ENCODE data around the gene DEAF1. TPM values are rescaled to one million over a fixed set of nuclear protein-coding genes. Genes with fewer than 3 reads are reported as not detected.

Gene DEAF1
- total RNA-seq, 1 experiment from 2014 or later = 33.9 TPM

GRCh38 chr11:635945-636510 is 59.0 kb downstream of the DEAF1 start:
- Histone ChIP-seq H3K79me2 (ENCODE audit: insufficient read depth, low read length) (no peaks in the 10 kb centered on the region), H4K20me1 (ENCODE audit: insufficient read depth) (no peaks in the 10 kb centered on the region), H3K36me3 (ENCODE audit: control insufficient read depth in 1 of 2, insufficient read depth in 2 of 2, low read length in 2 of 2) (no peaks in the 10 kb centered on the region), H3K27ac (ENCODE audit: low read depth, low read length) (no peak overlapping the region), H3K9me2 (ENCODE audit: insufficient read depth) (no peaks in the 10 kb centered on the region), H3K4me1 (ENCODE audit: control insufficient read depth in 1 of 2, insufficient read depth in 2 of 2, low read length in 2 of 2) (no peaks in the 10 kb centered on the region), H3K9me3 (ENCODE audit: control insufficient read depth in 1 of 2, insufficient read depth in 1 of 2, low read depth in 1 of 2, low read length in 2 of 2) (no peaks in the 10 kb centered on the region), H3K9ac (ENCODE audit: low read length) (no peak overlapping the region), H3K4me3 (replicated peaks in 1 of 2; ENCODE audit: low read depth in 1 of 2, low read length in 2 of 2) (no peak overlapping the region), H3K27me3 (ENCODE audit: insufficient read depth, low read length) (no peaks in the 10 kb centered on the region), H3K4me2 (ENCODE audit: low read length) (no peak overlapping the region), H2AFZ (ENCODE audit: low read depth, low read length, poor library complexity, severe bottlenecking) (no peak overlapping the region)
- no peak for ATAC-seq
- TF ChIP-seq JUND (IDR thresholded peaks at IDR 0.05) = no peak
- no peak for TF ChIP-seq FOSL1 (IDR thresholded peaks at IDR 0.05; ENCODE audit: low read depth)
- no peak for TF ChIP-seq ATF3 (IDR thresholded peaks at IDR 0.05)
- CTCF ChIA-PET = no interaction called here
- DNase-seq (ENCODE audit: low read depth, low spot score) = no peak
- no TSS peak for BruUV-seq (replicated peaks)
- intact Hi-C loops (cut with micrococcal nuclease) = no loop called here
- RAD21 ChIA-PET (ENCODE audit: low non-redundant PET in 1 of 2, low total read pairs in 2 of 2, uncharacterized antibody in 2 of 2, unreplicated experiment in 2 of 2) = no interaction called here
- POLR2A ChIA-PET = no interaction called here

GRCh38 chr11:630871-631270 is 64.2 kb downstream of the DEAF1 start:
- H3K9me2 ChIP-seq (ENCODE audit: insufficient read depth) = no peaks in the 10 kb centered on the region
- H3K4me1 ChIP-seq (ENCODE audit: control insufficient read depth in 1 of 2, insufficient read depth in 2 of 2, low read length in 2 of 2) = peaks cover 0 to 14% of the 10 kb centered on the region in 2 experiments; a peak in 2 of 4 replicates
- no peaks in the 10 kb centered on the region for H3K9me3 ChIP-seq (ENCODE audit: control insufficient read depth in 1 of 2, insufficient read depth in 1 of 2, low read depth in 1 of 2, low read length in 2 of 2)
- DNase-seq (ENCODE audit: low read depth, low spot score) (no peak), ATAC-seq (no peak)
- POLR2A ChIA-PET = no interaction called here
- H3K79me2 ChIP-seq (ENCODE audit: insufficient read depth, low read length) = no peaks in the 10 kb centered on the region
- TF ChIP-seq EZH2 (IDR thresholded peaks at IDR 0.05) = no peak
- no peak for TF ChIP-seq CEBPB (IDR thresholded peaks at IDR 0.05; ENCODE audit: low read depth)
- no peak for TF ChIP-seq JUND (IDR thresholded peaks at IDR 0.05)
- no peak for TF ChIP-seq ATF3 (IDR thresholded peaks at IDR 0.05)
- no peak for TF ChIP-seq YY1 (IDR thresholded peaks at IDR 0.05; ENCODE audit: extremely low read depth, insufficient replicate concordance, low read depth, low read length)
- TF ChIP-seq RAD21 (IDR thresholded peaks at IDR 0.05; ENCODE audit: low read depth) = no peak
- TF ChIP-seq TCF7L2 (IDR thresholded peaks at IDR 0.05; ENCODE audit: borderline replicate concordance, extremely low read depth, insufficient read depth, insufficient read length) = no peak
- no peak overlapping the region for H3K4me2 ChIP-seq (ENCODE audit: low read length)
- H3K27ac ChIP-seq (ENCODE audit: low read depth, low read length) = no peak overlapping the region
- no peaks in the 10 kb centered on the region for H4K20me1 ChIP-seq (ENCODE audit: insufficient read depth)
- no peak overlapping the region for H3K4me3 ChIP-seq (replicated peaks in 1 of 2; ENCODE audit: low read depth in 1 of 2, low read length in 2 of 2)
- intact Hi-C loops (cut with micrococcal nuclease) = no loop called here
- H3K9ac ChIP-seq (ENCODE audit: low read length) = no peak overlapping the region
- RAD21 ChIA-PET (ENCODE audit: low non-redundant PET in 1 of 2, low total read pairs in 2 of 2, uncharacterized antibody in 2 of 2, unreplicated experiment in 2 of 2) = no interaction called here
- no peak overlapping the region for H2AFZ ChIP-seq (ENCODE audit: low read depth, low read length, poor library complexity, severe bottlenecking)
- no peaks in the 10 kb centered on the region for H3K36me3 ChIP-seq (ENCODE audit: control insufficient read depth in 1 of 2, insufficient read depth in 2 of 2, low read length in 2 of 2)
- no TSS peak for BruUV-seq (replicated peaks)
- CTCF ChIA-PET = no interaction called here
- H3K27me3 ChIP-seq (ENCODE audit: insufficient read depth, low read length) = no peaks in the 10 kb centered on the region

Data from HCT116 (cell line).